GM21737 (cell line): ENCODE results near the gene KIF15.

ENCODE experiments used
- ATAC-seq: cut with Tn5 transposase; IDR thresholded peaks from one replicate; pipeline ENCODE4 v1.9.1; 2021; ENCODE audit warnings: mild to moderate bottlenecking, moderate library complexity; ENCODE audit not compliant: unreplicated experiment

Gene KIF15, protein sequence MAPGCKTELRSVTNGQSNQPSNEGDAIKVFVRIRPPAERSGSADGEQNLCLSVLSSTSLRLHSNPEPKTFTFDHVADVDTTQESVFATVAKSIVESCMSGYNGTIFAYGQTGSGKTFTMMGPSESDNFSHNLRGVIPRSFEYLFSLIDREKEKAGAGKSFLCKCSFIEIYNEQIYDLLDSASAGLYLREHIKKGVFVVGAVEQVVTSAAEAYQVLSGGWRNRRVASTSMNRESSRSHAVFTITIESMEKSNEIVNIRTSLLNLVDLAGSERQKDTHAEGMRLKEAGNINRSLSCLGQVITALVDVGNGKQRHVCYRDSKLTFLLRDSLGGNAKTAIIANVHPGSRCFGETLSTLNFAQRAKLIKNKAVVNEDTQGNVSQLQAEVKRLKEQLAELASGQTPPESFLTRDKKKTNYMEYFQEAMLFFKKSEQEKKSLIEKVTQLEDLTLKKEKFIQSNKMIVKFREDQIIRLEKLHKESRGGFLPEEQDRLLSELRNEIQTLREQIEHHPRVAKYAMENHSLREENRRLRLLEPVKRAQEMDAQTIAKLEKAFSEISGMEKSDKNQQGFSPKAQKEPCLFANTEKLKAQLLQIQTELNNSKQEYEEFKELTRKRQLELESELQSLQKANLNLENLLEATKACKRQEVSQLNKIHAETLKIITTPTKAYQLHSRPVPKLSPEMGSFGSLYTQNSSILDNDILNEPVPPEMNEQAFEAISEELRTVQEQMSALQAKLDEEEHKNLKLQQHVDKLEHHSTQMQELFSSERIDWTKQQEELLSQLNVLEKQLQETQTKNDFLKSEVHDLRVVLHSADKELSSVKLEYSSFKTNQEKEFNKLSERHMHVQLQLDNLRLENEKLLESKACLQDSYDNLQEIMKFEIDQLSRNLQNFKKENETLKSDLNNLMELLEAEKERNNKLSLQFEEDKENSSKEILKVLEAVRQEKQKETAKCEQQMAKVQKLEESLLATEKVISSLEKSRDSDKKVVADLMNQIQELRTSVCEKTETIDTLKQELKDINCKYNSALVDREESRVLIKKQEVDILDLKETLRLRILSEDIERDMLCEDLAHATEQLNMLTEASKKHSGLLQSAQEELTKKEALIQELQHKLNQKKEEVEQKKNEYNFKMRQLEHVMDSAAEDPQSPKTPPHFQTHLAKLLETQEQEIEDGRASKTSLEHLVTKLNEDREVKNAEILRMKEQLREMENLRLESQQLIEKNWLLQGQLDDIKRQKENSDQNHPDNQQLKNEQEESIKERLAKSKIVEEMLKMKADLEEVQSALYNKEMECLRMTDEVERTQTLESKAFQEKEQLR (N-terminal part only)

DNA sequence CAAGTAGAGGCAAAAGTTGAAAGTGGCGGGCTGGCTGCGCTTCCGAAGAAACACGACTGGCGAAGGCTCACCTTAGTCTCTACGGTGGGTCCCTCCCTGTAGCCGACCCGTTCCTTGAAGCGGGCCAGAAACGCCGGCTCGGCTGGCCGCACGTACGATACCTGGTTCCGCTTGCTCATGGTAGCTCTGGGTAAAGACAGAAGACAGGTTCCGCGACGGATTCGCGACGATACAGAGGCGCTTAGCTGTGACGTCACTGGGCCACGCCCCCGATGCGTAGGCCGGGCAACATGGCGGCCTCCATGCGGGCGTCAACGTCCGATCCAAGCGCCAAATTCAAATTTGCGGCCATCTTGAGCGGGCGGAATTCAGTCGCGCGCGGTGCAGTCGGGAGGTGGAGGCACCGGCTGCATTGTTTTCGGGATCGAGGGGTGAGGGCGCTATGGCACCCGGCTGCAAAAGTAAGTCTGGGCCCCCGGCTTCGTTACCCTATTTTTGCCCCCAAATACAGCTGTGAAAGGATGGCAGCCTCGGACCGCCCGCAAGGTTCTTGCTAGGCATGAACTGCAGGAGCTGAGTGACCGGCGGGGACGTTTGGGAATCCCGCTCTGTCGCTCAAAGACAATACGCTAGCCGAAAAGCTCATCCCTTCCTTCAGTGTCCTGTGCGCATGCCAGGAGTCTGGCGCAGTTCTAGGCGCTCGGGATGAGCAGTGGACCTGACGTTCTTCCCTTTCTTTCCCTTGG, at the start of gene KIF15, which contains the start of gene KIAA1143:
Gene KIF15 (plus strand): TSS at position 371 of the 746 bp plus-strand sequence. CDS start 72 bp downstream, at position 443.
Gene KIAA1143 (minus strand): TSS at position 196 of the 746 bp plus-strand sequence. CDS start 17 bp downstream, at position 179.
- peak; percentile 87 for ATAC-seq

DNA sequence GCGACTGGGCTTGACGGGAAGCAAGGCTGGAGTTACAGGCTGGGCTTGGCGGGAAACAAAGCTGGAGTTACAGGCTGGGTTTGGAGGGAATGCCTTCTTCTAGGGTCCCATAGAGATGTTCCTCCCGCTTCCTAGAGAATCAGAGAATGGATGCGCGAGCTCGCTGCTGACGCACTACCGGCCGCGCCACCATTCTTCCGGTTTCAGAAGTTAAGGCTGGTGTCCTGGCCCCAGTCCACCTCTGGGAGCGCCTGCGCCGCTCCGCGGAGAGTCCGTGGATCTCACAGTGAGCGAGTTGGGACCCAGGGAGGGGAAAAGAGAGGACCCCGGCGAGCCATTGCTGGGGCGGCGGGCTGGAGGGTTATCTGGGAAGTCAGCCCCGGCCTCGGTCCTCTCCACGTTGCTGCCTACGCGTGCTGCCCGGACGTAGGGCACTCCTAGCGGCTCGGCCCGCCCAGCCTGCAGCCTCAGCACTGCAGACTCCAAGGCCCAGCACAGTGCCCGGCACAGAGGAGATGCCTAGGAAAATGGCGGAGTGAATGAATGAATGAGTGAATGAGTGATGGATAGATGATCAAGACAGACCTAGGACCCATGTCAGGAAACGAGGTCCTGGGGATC, 49.0 kb upstream of the KIF15 start, which contains the start of gene ZNF502:
Gene ZNF502 (plus strand): TSS at position 206 of the 621 bp plus-strand sequence. CDS start 7,602 bp downstream, outside the sequence.
- ATAC-seq: no peak

DNA sequence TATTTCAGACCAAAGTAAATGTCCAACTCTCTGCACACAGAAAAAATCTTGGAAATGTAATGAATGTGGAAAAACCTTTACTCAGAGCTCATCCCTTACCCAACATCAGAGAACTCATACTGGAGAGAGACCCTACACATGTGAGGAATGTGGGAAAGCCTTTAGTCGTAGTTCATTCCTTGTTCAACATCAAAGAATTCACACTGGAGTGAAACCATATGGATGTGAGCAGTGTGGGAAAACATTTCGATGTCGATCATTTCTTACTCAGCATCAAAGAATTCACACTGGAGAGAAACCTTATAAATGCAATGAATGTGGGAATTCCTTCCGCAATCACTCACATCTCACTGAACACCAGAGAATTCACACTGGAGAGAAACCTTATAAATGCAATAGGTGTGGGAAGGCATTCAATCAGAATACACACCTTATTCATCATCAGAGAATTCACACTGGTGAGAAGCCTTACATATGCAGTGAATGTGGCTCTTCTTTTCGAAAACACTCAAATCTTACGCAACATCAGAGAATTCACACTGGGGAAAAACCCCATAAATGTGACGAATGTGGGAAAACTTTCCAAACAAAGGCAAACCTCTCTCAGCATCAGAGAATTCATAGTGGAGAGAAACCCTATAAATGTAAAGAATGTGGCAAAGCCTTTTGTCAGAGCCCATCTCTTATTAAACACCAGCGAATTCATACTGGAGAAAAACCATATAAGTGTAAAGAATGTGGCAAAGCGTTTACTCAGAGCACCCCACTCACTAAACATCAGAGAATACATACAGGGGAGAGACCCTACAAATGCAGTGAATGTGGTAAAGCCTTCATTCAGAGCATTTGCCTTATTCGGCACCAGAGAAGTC, 40.1 kb upstream of the KIF15 start:
- no peak for ATAC-seq

DNA sequence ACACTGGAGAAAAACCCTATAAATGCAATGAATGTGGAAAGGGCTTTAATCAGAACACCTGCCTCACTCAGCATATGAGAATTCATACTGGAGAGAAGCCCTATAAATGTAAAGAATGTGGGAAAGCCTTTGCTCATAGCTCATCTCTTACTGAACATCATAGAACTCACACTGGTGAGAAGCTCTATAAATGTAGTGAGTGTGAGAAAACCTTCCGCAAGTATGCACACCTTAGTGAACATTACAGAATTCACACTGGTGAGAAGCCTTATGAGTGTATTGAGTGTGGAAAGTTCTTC, 39.5 kb upstream of the KIF15 start:
- ATAC-seq: no peak

DNA sequence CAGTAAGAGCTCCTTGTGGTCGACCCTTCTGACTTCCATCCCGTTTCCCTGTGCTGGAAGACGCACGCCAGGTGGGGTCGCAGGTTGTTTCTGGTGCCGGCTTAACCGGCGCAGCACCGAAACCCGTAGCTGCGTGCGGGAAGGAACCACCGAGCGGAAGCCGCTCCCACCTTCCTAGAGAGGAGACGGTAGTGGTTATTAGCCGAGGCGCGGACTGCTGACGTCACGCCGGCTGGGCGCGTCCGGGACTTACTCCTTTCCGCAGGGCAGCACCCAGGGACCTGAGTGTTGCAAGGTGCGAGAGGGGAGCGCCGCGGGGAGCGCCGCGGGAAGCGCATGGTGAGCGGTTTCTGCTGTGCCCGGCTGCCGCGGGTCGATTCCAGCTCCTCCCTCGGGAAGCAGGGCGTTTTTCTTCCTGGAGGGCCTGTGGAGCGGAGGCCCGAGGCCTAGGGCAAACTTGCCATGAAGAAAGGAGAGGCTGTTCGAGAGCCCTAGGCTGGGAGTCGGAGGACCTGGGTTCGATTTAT, 32.1 kb upstream of the KIF15 start, which contains the start of gene ZNF501:
Gene ZNF501 (plus strand): TSS at position 252 of the 527 bp plus-strand sequence. CDS start 4,787 bp downstream, outside the sequence.
- peak; percentile 95 for ATAC-seq

DNA sequence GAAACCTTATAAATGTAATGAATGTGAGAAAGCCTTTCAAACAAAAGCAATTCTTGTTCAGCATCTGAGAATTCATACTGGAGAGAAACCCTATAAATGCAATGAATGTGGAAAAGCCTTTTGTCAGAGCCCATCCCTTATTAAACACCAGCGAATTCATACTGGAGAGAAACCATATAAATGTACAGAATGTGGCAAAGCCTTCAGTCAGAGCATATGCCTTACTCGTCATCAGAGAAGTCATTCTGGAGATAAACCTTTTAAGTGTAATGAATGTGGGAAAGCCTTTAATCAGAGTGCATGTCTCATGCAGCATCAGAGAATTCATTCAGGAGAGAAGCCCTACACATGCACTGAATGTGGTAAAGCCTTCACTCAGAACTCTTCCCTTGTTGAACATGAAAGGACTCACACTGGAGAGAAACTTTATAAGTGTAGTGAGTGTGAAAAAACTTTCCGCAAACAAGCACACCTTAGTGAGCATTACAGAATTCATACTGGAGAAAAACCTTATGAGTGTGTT, 26.9 kb upstream of the KIF15 start:
- no peak for ATAC-seq

DNA sequence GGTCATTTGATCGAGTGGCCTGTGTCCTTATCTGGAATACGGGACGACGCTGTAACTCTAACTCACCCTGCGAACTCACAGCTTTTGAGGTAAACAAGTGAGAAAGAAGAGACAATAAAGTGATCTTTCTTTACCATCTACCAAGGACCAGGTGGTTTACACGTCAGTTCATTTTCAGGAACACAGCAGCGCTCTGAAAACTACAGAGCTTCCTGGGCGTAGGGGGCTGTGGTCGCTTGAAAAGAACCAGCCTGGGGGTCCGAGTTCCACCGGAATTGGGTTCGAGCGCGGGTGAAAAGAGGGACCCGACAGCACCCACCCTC, 532 bp upstream of the KIF15 start:
- no peak for ATAC-seq

DNA sequence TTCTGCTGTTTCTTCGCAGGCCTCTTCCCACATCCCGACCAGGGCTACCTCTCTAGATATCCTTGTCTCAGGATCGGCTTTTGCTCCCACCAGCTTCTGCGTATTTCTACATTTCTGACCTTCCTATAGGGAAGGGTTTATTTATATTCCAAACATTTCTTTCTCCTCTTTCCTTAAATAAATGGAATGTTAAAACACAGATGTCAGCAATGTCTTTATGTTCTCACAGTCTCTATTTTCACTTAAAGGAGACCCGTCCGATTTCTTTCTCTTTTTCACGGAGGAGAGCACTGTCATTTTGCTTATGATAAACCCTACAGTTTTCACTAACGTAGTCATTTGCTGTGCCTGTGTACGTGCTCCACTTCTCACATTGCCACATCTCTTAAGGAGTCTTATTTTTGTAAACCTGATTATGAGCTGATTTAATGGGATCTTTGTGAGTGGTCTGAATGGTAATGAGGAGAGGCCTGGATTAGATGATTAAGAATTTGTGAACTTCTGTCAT, 630 bp downstream of the KIF15 start:
- no peak for ATAC-seq

DNA sequence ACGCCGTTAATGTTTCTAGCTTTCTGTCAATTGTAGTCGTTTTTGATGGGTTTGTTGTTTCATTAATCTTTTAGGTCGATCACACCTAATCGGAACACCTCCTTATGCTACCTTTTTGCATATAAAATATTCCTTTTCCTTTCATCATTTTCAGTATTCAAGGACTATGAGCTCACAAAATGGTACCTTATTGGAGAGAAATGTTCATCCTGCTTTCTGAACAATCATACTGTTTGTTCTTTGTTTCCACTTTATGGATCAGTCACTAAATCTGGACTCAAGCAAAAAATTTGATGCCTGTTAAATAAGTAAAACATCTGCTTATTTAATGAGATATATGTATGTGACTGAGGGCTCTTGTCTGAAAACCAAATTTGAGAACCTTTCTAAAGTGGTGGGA, 1.1 kb downstream of the KIF15 start:
- ATAC-seq: no peak

DNA sequence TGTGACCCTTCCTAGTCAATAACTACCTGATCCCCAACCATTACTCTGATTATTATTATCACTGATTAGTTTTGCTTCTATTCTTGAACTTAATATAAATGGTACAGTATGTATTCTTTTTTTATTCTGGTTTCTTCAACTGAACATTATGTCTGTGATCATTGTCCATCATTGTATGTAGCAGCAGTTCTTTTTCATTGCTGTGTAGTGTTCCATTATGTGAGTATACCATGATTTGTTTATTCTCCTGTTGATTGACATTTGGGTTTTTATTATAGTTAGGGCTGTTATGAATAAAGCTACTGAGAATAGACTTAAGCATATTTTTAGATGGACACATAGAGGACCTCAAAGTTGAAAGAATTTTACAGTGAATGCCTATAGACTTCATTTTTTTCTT, 2.7 kb downstream of the KIF15 start:
- ATAC-seq: no peak

DNA sequence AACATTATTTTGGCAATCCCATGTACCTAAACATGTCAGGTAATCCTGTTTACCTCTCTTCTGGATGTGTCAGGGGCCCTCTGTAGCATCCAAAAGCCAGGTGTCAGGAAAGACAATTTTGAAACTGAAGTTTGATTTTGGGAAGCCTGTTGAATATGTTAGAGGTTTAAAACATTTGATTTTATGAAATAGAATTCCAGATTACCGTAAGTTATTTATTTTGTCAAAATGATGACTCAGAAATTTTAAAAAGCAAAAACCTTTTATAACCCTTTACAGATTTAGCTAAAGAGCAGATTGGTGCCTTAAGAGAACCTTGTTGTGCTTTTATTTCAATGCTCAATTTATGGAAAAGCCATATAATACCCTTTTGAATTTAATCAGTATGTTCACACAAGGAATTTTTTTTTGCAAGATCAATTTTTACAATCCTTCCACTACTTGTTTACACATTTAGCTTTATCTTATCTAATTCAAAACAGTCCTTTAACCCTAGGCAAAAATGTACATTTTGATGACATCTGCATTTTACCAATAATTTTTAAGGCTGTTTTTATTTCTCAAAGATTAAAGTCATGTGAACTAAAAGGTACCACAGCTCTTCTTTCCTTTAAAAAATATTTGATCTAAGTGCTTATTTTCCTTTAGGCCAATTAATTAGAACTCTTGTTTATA, 10.0 kb downstream of the KIF15 start:
- no peak for ATAC-seq

DNA sequence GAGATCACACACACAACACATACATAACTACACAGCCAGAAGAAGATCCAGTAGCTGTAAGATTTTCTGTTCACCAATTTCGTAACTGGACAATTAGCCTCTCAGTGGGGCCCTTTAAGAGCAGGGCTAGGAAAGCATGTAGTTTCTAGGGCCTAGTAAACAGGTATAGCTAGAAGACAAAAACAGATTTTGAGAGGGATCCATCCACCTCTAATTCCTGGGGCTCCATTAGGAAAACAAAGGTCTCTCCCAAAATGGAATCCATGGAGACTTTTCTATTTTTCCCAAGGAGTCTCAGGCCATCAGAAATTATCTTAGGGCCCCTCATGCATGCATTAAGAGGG, 10.5 kb downstream of the KIF15 start:
- ATAC-seq: no peak

DNA sequence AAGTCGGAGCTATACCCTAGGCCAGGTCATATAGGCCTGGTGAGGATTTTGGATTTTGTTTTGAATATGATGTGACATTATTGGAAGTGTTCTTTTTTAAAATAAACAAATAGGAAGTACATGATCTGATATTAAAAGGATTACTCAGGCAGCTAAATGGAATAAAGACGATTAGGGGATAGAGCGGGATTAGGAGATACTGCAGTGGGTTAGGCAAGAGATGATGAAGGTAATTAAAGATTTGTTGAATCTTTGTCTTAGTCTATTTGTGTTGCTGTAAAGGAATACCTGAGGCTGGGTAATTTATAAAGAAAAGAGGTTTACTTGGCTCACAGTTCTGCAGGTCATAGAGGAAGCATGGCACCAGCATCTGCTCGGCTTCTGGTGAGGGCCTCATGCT, 21.3 kb downstream of the KIF15 start:
- ATAC-seq: no peak

DNA sequence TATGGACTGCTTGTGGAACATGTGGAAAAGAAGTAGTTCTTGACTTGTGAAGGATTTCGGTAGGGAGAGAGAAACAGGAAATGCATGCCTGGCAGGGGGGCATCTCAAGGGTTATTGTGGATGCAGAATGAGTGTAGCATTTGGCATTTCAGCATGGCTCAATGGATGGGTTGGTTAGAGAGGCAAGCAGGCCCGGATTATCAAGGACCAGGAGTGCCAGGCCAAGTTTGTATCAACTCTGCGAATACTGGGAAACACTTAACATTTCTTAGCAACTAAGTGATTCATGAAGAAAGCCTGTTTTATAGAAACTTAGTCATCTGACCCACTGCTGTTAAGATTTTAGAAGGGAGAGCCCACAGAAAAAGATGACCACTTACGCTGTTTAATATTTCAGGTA, 33.6 kb downstream of the KIF15 start:
- ATAC-seq: no peak

DNA sequence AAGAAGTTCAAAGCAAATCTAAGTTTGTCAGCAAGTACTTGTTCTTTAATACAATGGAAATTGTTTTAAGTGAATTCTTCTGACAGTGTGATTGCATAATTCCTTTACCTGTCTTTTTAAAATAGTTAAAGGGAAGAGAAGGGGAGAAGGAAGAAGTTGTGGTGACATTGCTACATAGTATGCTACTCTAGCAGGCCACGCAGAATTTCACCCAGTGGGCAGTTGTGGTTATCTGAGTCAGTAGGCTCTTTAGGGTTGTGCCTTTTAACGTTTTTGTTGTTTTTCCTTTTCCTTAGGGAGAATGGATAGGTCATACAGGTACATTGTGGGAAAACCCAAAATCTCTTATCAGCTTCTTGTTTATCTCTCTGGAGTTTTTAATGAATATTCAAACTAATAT, 40.4 kb downstream of the KIF15 start:
- ATAC-seq: no peak

DNA sequence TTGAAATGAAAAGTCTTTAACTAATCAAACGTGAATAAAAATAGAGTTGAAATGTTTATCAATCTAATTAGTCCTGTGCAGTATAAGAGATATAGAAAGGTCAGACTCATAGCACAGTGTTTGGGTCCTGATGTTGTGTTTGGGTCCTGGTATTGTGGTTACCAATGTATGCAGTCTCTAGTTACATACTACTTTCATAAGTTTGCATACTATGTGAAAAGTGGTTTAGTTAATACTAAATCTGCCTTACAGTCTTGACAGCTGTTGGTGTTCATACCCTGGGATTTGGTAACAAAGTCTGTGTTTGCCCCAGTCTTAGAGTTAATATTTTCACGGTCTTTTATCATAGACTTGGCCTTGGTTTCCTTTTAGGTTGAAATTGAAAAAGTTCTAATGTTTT, 41.7 kb downstream of the KIF15 start:
- no peak for ATAC-seq

DNA sequence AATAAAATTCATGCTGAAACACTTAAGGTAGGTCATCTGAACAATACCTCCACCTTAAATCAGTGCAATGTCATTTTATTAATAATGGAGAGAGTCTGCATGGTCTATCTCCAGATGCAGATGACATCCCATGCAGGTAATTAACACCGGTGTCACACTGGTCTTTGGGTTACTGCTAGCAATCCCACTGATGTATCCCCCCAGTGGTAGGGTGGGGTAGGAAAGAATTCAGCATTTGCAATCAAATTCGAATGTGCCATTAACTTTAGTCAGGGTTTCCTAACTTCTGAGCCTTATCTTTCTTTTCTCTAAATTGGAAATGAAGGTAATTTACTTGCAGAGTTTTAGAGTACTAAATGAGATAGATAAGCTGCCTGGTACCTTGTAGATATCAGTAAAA, 44.4 kb downstream of the KIF15 start:
- ATAC-seq: no peak

DNA sequence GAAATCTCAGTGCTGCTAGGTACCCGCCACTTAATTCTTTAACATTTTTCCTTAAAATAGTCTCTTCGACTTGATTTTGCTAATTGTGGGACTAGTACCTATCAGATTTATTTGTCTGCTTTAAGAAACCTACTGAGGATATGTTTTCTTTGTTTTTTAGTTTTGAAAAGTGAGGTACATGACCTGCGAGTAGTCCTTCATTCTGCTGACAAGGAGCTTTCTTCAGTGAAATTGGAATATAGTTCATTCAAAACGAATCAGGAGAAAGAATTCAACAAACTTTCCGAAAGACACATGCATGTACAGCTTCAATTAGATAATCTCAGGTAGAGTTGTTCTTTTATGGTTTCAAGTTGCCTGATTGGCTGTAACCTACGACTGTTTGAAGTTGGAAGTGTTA, 53.2 kb downstream of the KIF15 start:
- no peak for ATAC-seq
